OCI-LY3 (cell line): ENCODE data around the gene FERMT2.

Experiments
- CTCF ChIP-seq: fragments of 200-600, 300-600 bp; sonication (generic); IDR thresholded peaks from 2 replicates; pipeline ENCODE4 v1.5.1; 2014; ENCODE audit warnings: antibody characterized with exemption, low read length, low read depth
- EZH2phosphoT487 ChIP-seq: fragments of 200-600 bp; shearing (Covaris generic); IDR thresholded peaks from 2 replicates; pipeline ENCODE4 v1.6.1; 2018; ENCODE audit warnings: antibody characterized with exemption, mixed run types, low read depth

GRCh38 chr14:52914295-52914694 is 36.6 kb downstream of the FERMT2 start:
- no peak for TF ChIP-seq CTCF
- TF ChIP-seq EZH2phosphoT487 = no peak
